GM12874 (cell line): ENCODE results near the gene BTBD2.

Source experiments
- CTCF ChIP-seq: IDR thresholded peaks from 2 replicates; pipeline ENCODE4 v1.5.1; 2011; ENCODE audit warnings: low read depth, mild to moderate bottlenecking, control low read depth, low read length, moderate library complexity; ENCODE audit not compliant: insufficient read depth

Gene BTBD2

GRCh38 chr19:2035590-2035991, 20.1 kb upstream of the BTBD2 start:
- no peak for TF ChIP-seq CTCF

GRCh38 chr19:2034729-2035589, 19.4 kb upstream of the BTBD2 start:
- no peak for TF ChIP-seq CTCF

GRCh38 chr19:2033825-2034159, 18.3 kb upstream of the BTBD2 start:
- no peak for TF ChIP-seq CTCF

- TF ChIP-seq CTCF: no peak
Observed at GRCh38 chr19:2033115-2033824, 17.8 kb upstream of the BTBD2 start.

- no peak for TF ChIP-seq CTCF
Observed at GRCh38 chr19:2032296-2032941, 16.9 kb upstream of the BTBD2 start.

GRCh38 chr19:2027361-2027760, 11.8 kb upstream of the BTBD2 start:
- no peak for TF ChIP-seq CTCF

- no peak for TF ChIP-seq CTCF
Observed at GRCh38 chr19:2026770-2027169, 11.3 kb upstream of the BTBD2 start.
